Stimulated activated CD8-positive, alpha-beta memory T cell treated with anti-CD3 and anti-CD28 coated beads, Interleukin-7, amount 100 ng/mL, for 24 hours (primary cell): ENCODE measurements around the gene PRKCZ.

Source experiments
- DNase-seq: peaks from one replicate; pipeline ENCODE4 v3.0.0-alpha.2; 2020; ENCODE audit warnings: low read depth

Gene PRKCZ

GRCh38 chr1:2194898-2195673 is 144.9 kb downstream of the PRKCZ start:
- DNase-seq: peak; percentile 65

GRCh38 chr1:2195785-2196184 is 145.6 kb downstream of the PRKCZ start:
- no peak for DNase-seq

GRCh38 chr1:2196901-2197638 is 146.9 kb downstream of the PRKCZ start:
- no peak for DNase-seq

- DNase-seq: no peak
Observed at GRCh38 chr1:2197707-2198165, 147.5 kb downstream of the PRKCZ start.

GRCh38 chr1:2198571-2198970 is 148.4 kb downstream of the PRKCZ start:
- DNase-seq: no peak

- peak; percentile 67 for DNase-seq
Observed at GRCh38 chr1:2199042-2199810, 149.0 kb downstream of the PRKCZ start.

GRCh38 chr1:2200308-2200943 is 150.2 kb downstream of the PRKCZ start:
- no peak for DNase-seq

- no peak for DNase-seq
Observed at GRCh38 chr1:2201062-2201461, 150.9 kb downstream of the PRKCZ start.

- DNase-seq: no peak
Observed at GRCh38 chr1:2202008-2202575, 151.9 kb downstream of the PRKCZ start.

GRCh38 chr1:2202843-2203601 is 152.8 kb downstream of the PRKCZ start:
- DNase-seq: no peak

GRCh38 chr1:2203671-2204414 is 153.6 kb downstream of the PRKCZ start:
- DNase-seq: no peak

GRCh38 chr1:2204415-2205190 is 154.4 kb downstream of the PRKCZ start:
- no peak for DNase-seq

- DNase-seq: peak; percentile 87
Observed at GRCh38 chr1:2205191-2205952, 155.2 kb downstream of the PRKCZ start.

GRCh38 chr1:2206813-2207487 is 156.7 kb downstream of the PRKCZ start:
- DNase-seq: no peak

- no peak for DNase-seq
Observed at GRCh38 chr1:2208309-2209239, 158.4 kb downstream of the PRKCZ start.

- no peak for DNase-seq
Observed at GRCh38 chr1:2209400-2210083, 159.3 kb downstream of the PRKCZ start.
